Inferior parietal cortex (tissue), 1 donor: ENCODE data around the gene GPBP1L1.
A peak's percentile ranks its signal among the peaks of the same experiment; 100 is the strongest.
"Not testable (repeated sequence)": the region's sequence is repeated elsewhere in the genome, so short reads cannot be mapped to it uniquely, and the experiment has no call there.

Experiments used
- DNase-seq: peaks from one replicate; pipeline ENCODE4 v3.0.0-alpha.2; 2016; ENCODE audit errors: extremely low spot score

GPBP1L1 gene

GRCh38 chr1:45640293-45640692 lies 46.0 kb downstream of the GPBP1L1 start:
- DNase-seq, result no peak

GRCh38 chr1:45635211-45635610 lies 51.1 kb downstream of the GPBP1L1 start:
- peak; percentile 22 for DNase-seq

DNA sequence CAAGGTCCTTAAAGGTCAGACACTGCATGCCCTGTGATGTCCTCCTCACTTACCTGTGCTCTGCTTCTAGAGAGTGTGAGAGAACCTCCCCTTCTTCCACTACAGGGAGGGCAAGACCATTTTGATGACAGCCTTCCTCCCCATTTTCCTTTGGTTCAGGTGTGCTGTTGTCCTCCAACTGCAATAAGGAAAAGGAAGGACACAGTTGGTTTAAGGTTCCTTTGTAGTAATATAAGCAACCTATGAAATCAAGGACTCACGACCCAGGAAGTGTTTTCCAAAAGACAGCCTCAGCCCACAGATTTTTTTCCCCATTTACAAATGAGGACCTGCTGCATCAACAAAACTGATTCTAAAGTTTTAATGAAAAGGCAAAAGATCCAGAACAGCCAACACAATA lies 55.9 kb downstream of the GPBP1L1 start:
- DNase-seq, result no peak

GRCh38 chr1:45629035-45629434 lies 57.3 kb downstream of the GPBP1L1 start:
- no peak for DNase-seq

- no peak for DNase-seq
These were observed 62.4 kb downstream of the GPBP1L1 start, which contains the start of gene CCDC17 for GRCh38 chr1:45623972-45624371. CCDC17 (minus strand) TSS chr1:45624054; CDS start chr1:45623909, 145 bp downstream.

- DNase-seq, result no peak
These were observed 63.6 kb downstream of the GPBP1L1 start for GRCh38 chr1:45622524-45623394.

DNA sequence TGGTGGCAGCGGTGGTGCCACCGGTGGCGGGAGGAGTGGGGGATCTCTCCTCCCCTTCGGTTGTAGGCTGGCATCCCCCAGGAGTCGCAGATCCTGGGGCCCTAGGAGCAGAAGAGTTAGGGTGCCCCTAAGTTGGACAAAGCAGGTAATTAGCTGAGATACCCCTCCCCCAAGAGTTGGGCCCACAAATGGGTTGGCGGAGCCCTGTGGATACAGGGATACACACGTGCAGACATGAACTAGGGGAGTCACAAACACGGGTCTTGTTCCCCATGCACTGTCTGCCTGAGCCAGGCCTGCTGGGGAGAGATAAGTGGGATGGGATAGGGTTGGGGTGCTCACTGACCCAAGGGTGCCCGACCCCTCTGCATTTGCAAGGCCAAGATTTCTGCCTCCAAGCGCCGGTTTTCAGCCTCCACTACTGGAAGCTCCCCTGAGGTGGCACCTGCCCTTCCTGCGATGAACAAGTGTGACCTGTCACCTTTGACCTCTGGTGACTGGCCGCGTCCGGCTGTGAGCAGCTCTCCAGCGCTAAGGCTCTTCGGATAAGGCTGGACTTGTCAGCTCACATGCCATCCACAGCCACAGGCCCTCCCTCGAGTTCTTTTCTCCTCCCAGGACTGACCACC lies 64.3 kb downstream of the GPBP1L1 start:
- DNase-seq, result no peak

- no peak for DNase-seq
These were observed 64.9 kb downstream of the GPBP1L1 start for GRCh38 chr1:45621501-45621836.

DNA sequence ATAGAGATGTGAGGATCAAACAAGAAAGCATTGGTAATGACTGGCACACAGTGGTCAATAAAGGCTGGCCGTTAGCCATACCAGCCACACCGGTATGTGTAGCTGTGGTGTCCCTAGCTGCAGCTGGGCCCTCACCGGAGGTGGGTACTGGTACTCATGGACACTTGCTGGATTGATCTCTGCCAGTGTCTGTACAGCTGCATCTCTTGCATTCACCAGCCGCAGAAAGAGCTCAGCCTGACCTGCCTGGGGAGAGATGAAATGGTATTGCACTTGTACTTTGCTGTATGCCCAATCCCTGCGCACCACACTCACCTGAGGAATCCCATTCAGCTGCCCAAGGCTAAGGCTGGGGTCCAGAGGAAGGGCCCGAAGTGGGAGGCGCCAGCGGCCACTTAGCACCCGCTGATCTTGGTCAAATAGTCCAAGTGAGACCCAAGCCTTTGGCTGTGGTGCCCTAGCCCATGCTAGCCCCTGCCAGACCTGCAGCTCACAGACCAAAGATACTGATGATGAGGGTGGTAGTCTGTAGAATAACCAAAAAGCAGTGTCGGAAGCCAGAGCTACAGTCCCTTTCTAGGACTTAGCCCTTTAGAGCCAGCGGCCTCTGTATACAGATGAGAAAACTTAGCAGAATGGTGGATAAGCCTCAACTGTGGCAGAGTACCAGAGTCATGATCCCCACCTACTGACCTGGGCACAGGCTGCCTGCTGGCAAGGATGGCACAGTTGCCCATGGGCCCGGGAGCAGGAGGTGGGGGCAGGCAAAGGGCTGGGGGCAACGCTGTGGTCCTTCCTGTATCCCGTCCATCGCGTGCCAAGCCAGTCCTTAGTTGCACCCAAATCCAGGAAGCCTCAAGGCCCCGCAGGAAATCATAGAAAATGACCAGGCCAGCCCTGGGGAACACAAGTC lies 65.5 kb downstream of the GPBP1L1 start:
- DNase-seq, result no peak

DNA sequence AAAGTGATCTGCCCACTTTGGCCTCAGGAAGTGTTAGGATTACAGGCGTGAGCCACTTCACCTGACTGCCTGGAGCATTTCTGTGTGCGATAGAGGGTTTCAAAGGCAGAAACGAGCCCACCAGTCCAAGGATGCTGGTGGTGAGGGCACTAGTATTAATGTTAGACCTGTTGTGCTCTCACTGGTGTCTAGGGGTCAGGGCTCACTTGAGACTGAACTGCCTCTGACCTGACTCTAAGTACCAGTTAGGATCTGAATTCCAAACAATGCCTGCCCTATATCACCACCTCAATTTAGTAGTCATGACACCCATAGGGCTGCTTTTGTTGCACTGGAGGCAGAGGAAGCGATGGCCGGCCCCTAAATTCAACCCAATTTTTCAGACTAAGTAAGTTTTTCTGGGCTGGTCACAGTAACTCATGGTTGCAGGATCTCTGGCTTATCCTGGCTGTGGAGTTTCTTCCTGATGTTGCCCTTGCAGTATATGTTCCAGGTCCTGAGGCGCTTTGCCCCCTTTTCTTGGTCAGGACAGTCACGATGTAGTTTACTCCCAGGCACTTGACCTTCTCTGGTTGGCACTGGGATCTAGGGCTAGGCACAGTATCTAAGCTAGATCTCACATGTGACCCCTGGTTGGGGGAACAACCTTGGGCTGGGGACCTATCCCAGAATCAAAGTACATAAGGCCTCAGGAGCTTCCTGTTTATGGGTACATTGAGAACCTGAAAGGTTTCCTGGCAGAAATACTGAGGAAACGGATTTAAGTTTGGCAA lies 67.0 kb downstream of the GPBP1L1 start:
- no peak for DNase-seq

DNA sequence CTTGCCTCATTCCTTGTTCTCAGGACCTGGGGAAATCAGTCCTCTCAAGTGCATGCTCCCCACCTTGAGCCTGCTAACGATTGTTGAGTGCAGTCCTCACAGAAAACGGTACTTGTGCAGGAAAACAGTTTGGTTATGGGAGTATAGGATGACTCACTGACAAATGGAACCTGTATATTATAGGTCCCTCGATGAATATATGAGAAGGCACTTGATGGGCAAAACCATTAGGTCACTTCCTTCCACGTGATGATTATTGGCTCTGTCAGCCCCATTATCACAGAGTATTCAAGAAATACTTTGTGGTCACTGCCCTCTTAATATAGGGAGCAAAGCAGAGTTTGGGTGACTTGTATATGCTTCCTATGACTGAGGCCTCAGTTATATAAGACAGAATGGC lies 68.7 kb downstream of the GPBP1L1 start:
- no peak for DNase-seq

GRCh38 chr1:45615885-45616284 lies 70.4 kb downstream of the GPBP1L1 start:
- no peak for DNase-seq

- no peak for DNase-seq
These were observed 73.3 kb downstream of the GPBP1L1 start for GRCh38 chr1:45612941-45613579.

- DNase-seq, result no peak
These were observed 75.6 kb downstream of the GPBP1L1 start for GRCh38 chr1:45610589-45611226.

DNA sequence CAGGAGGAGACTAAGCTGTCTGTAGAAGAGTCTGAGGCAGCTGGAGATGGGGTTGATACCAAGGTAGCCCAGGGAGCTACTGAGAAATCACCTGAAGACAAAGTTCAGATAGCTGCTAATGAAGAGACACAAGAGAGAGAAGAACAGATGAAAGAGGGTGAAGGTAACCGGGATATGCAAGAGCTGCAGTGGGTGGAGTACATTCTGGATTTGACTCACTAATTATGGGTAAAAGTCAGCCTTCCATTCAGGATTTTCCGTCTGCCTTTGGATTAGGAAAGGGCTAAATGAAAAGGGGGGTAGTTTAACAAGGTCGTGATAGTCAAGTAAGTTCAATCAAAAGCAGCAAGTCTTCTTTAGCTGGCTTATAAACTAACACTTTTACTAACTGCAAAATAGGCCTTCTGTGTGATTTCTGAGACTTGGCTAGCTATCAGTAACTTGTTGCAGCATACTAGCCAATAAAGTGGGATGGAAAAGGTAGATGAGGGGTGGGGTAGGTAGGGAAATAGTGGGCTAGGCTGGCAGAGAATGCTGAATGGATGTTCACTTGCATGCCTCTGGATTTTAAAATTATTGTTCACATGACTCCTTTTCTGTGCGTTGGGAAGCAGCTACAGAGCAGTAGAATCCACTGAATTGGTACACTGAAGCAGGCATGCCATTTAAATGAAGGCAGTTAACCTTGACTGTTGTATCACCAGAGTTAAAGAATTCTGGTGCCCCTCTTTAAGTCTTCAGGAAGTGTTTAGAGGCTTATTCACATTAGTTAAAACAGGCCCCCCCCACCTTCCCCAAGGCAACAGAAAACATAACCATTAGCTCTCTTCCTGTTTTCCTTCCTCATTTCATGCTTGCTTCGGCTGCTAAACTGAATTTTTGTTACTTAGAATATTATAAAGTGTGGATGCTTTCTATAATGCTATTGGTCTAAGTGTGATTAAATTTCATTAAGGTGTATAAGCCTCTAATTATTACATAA lies 77.9 kb downstream of the GPBP1L1 start:
- no peak for DNase-seq

DNA sequence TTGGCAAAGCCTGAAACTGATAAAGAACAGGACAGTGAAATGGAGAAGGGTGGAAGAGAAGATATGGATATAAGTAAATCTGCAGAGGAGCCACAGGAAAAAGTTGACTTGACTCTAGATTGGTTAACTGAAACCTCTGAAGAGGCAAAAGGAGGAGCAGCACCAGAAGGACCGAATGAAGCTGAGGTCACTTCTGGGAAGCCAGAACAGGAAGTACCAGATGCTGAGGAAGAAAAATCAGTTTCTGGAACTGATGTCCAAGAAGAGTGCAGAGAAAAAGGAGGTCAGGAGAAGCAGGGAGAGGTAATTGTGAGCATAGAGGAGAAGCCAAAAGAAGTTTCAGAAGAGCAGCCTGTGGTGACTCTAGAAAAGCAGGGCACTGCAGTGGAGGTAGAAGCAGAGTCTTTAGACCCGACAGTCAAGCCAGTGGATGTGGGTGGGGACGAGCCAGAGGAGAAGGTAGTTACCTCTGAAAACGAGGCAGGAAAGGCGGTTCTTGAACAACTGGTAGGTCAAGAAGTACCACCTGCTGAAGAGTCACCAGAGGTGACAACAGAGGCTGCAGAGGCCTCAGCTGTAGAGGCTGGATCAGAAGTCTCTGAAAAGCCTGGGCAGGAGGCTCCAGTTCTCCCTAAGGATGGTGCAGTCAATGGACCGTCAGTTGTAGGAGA lies 78.8 kb downstream of the GPBP1L1 start:
- DNase-seq, result no peak

GRCh38 chr1:45604239-45604638 lies 82.1 kb downstream of the GPBP1L1 start:
- no peak for DNase-seq

DNA sequence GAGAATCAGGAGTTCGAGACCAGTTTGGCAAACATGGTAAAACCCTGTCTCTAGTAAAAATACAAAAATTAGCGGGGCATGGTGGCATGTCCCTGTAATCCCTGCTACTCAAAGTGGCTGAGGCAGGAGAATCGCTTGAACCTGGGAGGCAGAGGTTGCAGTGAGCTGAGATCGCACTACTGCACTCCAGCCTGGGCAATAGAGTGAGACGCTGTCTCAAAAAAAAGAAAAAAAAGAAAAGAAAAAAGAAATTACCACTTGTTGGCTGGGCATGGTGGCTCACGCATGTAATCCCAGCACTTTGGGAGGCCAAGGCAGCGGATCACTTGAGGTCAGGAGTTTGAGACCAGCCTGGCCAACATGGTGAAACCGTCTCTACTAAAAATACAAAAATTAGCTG lies 89.6 kb downstream of the GPBP1L1 start:
- DNase-seq, result not testable (repeated sequence)

- DNase-seq, result no peak
These were observed 91.9 kb downstream of the GPBP1L1 start for GRCh38 chr1:45594412-45594811.
